PC-3 (cell line): ENCODE data around the gene PRKCE. TPM values are rescaled to one million over a fixed set of nuclear protein-coding genes. Genes with fewer than 3 reads are reported as not detected.

ENCODE experiments used
- ATAC-seq: fragments of 200-7000 bp; cut with Tn5 transposase; 2 replicates; pipeline ENCODE4 v1.9.1; 2020; ENCODE audit warnings: mild to moderate bottlenecking, moderate library complexity
- BruUV-seq: library from RNA; stranded (reverse); fragments of 400-500 nt; replicated peaks from 2 replicates; lab custom pipeline; 2021; lab: Mats Ljungman, UMichigan
- CTCF ChIA-PET: fragments of 300-600 bp; sonication (Branson Sonifier 250); formaldehyde crosslinking; loops from one replicate; lab custom pipeline; 2022; ENCODE audit warnings: antibody characterized with exemption; lab: Charles Lee
- POLR2A ChIA-PET: fragments of 300-600 bp; sonication (Branson Sonifier 250); formaldehyde crosslinking; loops from one replicate; lab custom pipeline; 2022; ENCODE audit warnings: antibody characterized with exemption; ENCODE audit not compliant: unreplicated experiment; lab: Charles Lee
- DNase-seq: peaks from one replicate; pipeline ENCODE4 v3.0.0-alpha.2; 2015
- H2AFZ ChIP-seq: fragments of 300-600 bp; sonication (generic); 2 replicates; pipeline ENCODE4 v1.6.0; 2016; ENCODE audit warnings: antibody characterized with exemption, low read length
- H3F3A ChIP-seq: fragments of 300-600 bp; sonication (generic); one replicate; pipeline ENCODE4 v1.6.0; 2017; ENCODE audit warnings: antibody characterized with exemption, low read length, control low read depth, mild to moderate bottlenecking; ENCODE audit not compliant: unreplicated experiment
- H3K27ac ChIP-seq: fragments of 300-600 bp; sonication (generic); 2 replicates; pipeline ENCODE4 v1.5.1; 2016; ENCODE audit warnings: mild to moderate bottlenecking, low read length
- H3K27me3 ChIP-seq: fragments of 300-600 bp; sonication (generic); 2 replicates; pipeline ENCODE4 v1.6.1; 2016; ENCODE audit warnings: low read length, mixed read lengths
- H3K36me3 ChIP-seq: fragments of 300-600 bp; sonication (generic); 2 replicates; pipeline ENCODE4 v1.6.1; 2016; ENCODE audit warnings: low read depth, mixed run types, low read length, mixed read lengths
- H3K4me1 ChIP-seq: fragments of 300-600 bp; sonication (generic); 2 replicates; pipeline ENCODE4 v1.5.1; 2016; ENCODE audit warnings: low read length; ENCODE audit not compliant: insufficient read depth
- H3K4me2 ChIP-seq: fragments of 300-600 bp; sonication (generic); 2 replicates; pipeline ENCODE4 v1.6.0; 2016; ENCODE audit warnings: low read length
- H3K4me3 ChIP-seq: fragments of 300-600 bp; sonication (generic); 2 replicates; pipeline ENCODE4 v1.5.1; 2016; ENCODE audit warnings: mild to moderate bottlenecking, low read length, mixed read lengths
- H3K79me2 ChIP-seq: fragments of 300-600 bp; sonication (generic); 2 replicates; pipeline ENCODE4 v1.6.1; 2017; ENCODE audit warnings: low read length, mixed read lengths
- H3K9ac ChIP-seq: fragments of 300-600 bp; sonication (generic); 2 replicates; pipeline ENCODE4 v1.6.0; 2016; ENCODE audit warnings: mild to moderate bottlenecking, low read length
- H3K9me2 ChIP-seq: fragments of 300-600 bp; sonication (generic); replicated peaks from 2 replicates; pipeline ENCODE4 v1.6.1; 2016; ENCODE audit warnings: mixed run types, low read length, mixed read lengths
- H3K9me3 ChIP-seq: fragments of 300-600 bp; sonication (generic); 2 replicates; pipeline ENCODE4 v1.6.1; 2016; ENCODE audit warnings: low read length, mixed read lengths
- H4K20me1 ChIP-seq: fragments of 300-600 bp; sonication (generic); 2 replicates; pipeline ENCODE4 v1.6.1; 2016; ENCODE audit warnings: low read length, mixed read lengths
- EZH2 ChIP-seq: fragments of 300-600 bp; sonication (generic); IDR thresholded peaks from one replicate; pipeline ENCODE4 v1.6.1; 2017; ENCODE audit warnings: antibody characterized with exemption, mild to moderate bottlenecking, low read length; ENCODE audit not compliant: unreplicated experiment
- EZH2phosphoT487 ChIP-seq: fragments of 300-600 bp; sonication (generic); IDR thresholded peaks from 2 replicates; pipeline ENCODE4 v1.6.1; 2018; ENCODE audit warnings: mild to moderate bottlenecking, antibody characterized with exemption, low read length, borderline replicate concordance
- intact Hi-C: fragments of 100-400 bp; cut with micrococcal nuclease; formaldehyde crosslinking; loops from 2 replicates; pipeline ENCODE4 v1.9.0; 2023
- total RNA-seq: library from RNA; depleted of rRNA; stranded (reverse); fragments of >200 nt; gene quantifications from 2 replicates; pipeline ENCODE4 v1.2.3, GENCODE V29; 2014
- TF ChIP-seq, protein P1 (sequence below): fragments of 300-600 bp; sonication (generic); conservative IDR thresholded peaks from 2 replicates; pipeline ENCODE4 v1.5.1; 2017; ENCODE audit warnings: antibody characterized with exemption, low read depth, mild to moderate bottlenecking, low read length

PRKCE gene
- total RNA-seq, 1 experiment from 2014 or later: 7.0 TPM

DNA sequence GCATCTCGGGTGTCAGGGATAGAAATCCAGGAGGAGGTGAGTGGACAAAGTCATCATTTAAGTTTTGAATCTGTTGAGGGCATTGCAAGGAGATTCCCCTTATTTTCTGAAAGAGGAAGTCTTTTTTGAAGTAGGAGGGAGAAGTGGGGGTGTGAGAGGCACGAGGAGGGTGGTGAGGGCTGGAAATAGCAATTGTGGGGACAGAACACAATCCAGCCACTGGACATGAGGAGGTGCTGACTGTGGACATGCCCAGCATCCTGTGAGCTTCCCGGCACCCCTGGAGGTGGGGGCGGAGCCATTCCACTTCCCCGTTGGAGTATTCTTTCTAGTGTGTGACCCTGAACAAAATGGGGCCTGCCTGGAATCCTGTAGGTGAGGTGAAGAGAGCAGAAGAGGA, 335.0 kb downstream of the PRKCE start:
- Histone ChIP-seq H3K36me3 (no peaks in the 10 kb centered on the region), H3K4me2 (no peak overlapping the region), H3K9me2 (no peaks in the 10 kb centered on the region), H3K4me1 (peaks cover 5% of the 10 kb centered on the region), H2AFZ (no peak overlapping the region), H3F3A (no peaks in the 10 kb centered on the region), H3K27me3 (no peaks in the 10 kb centered on the region), H3K4me3 (no peak overlapping the region), H3K27ac (no peak overlapping the region), H3K9ac (no peak overlapping the region), H3K9me3 (no peaks in the 10 kb centered on the region), H4K20me1 (no peaks in the 10 kb centered on the region), H3K79me2 (no peaks in the 10 kb centered on the region)
- no peak for DNase-seq
- CTCF ChIA-PET: interaction anchor here (0.8 kb wide), 1 partner anchor 583 kb away, joined by 5 read pairs; no protein-coding TSS in a partner anchor
- BruUV-seq: no TSS peak
- POLR2A ChIA-PET: no interaction called here
- no peak for TF ChIP-seq EZH2phosphoT487
- intact Hi-C loops: no loop called here
- no peak for ATAC-seq

DNA sequence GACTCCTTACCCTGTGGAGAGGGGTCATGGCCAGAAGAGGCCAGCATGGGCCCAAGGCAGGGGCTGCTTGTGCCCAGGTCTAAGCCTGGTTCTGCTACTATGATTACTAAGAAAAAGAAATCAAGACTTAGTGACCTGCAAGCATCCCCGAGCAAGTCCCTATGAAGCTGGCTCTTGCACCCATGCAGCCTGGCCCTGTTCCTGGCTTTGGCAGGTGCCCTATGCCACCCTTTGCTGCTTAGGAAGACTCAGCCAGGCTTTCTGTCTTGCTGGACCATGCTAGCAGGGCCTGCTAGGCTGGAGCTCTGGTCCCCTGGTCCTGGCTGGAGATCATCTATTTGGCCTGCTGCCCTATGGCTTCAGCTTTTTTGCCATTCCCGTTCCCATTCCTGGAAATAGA, 336.4 kb downstream of the PRKCE start:
- no peak for TF ChIP-seq EZH2phosphoT487
- no peak for TF ChIP-seq EZH2
- TF ChIP-seq, protein P1, sequence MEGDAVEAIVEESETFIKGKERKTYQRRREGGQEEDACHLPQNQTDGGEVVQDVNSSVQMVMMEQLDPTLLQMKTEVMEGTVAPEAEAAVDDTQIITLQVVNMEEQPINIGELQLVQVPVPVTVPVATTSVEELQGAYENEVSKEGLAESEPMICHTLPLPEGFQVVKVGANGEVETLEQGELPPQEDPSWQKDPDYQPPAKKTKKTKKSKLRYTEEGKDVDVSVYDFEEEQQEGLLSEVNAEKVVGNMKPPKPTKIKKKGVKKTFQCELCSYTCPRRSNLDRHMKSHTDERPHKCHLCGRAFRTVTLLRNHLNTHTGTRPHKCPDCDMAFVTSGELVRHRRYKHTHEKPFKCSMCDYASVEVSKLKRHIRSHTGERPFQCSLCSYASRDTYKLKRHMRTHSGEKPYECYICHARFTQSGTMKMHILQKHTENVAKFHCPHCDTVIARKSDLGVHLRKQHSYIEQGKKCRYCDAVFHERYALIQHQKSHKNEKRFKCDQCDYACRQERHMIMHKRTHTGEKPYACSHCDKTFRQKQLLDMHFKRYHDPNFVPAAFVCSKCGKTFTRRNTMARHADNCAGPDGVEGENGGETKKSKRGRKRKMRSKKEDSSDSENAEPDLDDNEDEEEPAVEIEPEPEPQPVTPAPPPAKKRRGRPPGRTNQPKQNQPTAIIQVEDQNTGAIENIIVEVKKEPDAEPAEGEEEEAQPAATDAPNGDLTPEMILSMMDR: no peak
- intact Hi-C loops: no loop called here
- Histone ChIP-seq H2AFZ (no peak overlapping the region), H3F3A (no peaks in the 10 kb centered on the region), H3K27me3 (no peaks in the 10 kb centered on the region), H3K4me3 (no peak overlapping the region), H3K9me2 (no peaks in the 10 kb centered on the region), H3K79me2 (no peaks in the 10 kb centered on the region), H3K9ac (no peak overlapping the region), H3K36me3 (no peaks in the 10 kb centered on the region), H3K4me1 (peaks cover 18% of the 10 kb centered on the region), H3K9me3 (no peaks in the 10 kb centered on the region), H3K4me2 (no peak overlapping the region), H3K27ac (no peak overlapping the region), H4K20me1 (no peaks in the 10 kb centered on the region)
- CTCF ChIA-PET: no interaction called here
- POLR2A ChIA-PET: no interaction called here
- BruUV-seq: no TSS peak
- ATAC-seq (no peak), DNase-seq (no peak)

DNA sequence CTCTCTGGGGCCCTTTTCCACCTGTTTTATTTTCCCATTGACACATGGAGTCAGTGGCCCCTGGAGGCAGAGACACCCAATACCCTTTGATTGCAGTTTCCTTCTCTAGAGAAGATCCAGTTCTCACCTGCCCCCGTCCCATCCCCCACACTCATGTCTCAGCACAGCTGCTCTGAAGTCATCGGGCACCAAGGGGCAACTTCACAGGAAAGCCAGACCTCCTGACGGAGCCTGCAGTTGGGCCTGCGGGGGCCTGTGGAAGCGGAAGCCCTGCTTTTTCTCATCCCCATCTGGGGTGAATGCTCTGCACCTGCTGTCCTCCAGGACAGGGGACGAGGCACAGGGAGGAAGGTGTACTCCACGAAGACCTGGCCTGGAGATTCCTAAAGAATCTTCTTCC, 337.4 kb downstream of the PRKCE start:
- H3K9me2 ChIP-seq: no peaks in the 10 kb centered on the region
- no peak overlapping the region for H3K27ac ChIP-seq
- no peak for DNase-seq
- no peak for ATAC-seq
- H3K27me3 ChIP-seq: no peaks in the 10 kb centered on the region
- no peaks in the 10 kb centered on the region for H3K9me3 ChIP-seq
- no peak for TF ChIP-seq EZH2phosphoT487
- TF ChIP-seq, protein P1: no peak
- TF ChIP-seq EZH2: no peak
- H3K4me3 ChIP-seq: no peak overlapping the region
- H4K20me1 ChIP-seq: no peaks in the 10 kb centered on the region
- no peak overlapping the region for H3K4me2 ChIP-seq
- H3F3A ChIP-seq: no peaks in the 10 kb centered on the region
- no TSS peak for BruUV-seq
- no peaks in the 10 kb centered on the region for H3K79me2 ChIP-seq
- H3K36me3 ChIP-seq: no peaks in the 10 kb centered on the region
- no peak overlapping the region for H2AFZ ChIP-seq
- CTCF ChIA-PET: no interaction called here
- H3K4me1 ChIP-seq: peaks cover 28% of the 10 kb centered on the region
- no peak overlapping the region for H3K9ac ChIP-seq
- intact Hi-C loops: no loop called here
- POLR2A ChIA-PET: no interaction called here
